Loucy (cell line): ENCODE measurements around the gene DMRTB1.

Source experiments
- CTCF ChIP-seq: fragments of 200-600 bp; sonication (generic); conservative IDR thresholded peaks from 2 replicates; pipeline ENCODE4 v1.5.1; 2014; ENCODE audit warnings: mild to moderate bottlenecking, antibody characterized with exemption, low read length
- EZH2phosphoT487 ChIP-seq: fragments of 200-600 bp; IDR thresholded peaks from 2 replicates; pipeline ENCODE4 v1.6.1; 2018; ENCODE audit warnings: antibody characterized with exemption, mild to moderate bottlenecking, moderate library complexity, borderline replicate concordance

- TF ChIP-seq CTCF (no peak), EZH2phosphoT487 (no peak)
These were observed 53.0 kb downstream of the DMRTB1 start for GRCh38 chr1:53511933-53512806.
